HPDE6-E6E7 (cell line): ENCODE data around the gene TOGARAM1.

Experiments used
- DNase-seq: peaks from one replicate; pipeline ENCODE4 v3.0.0; 2011; ENCODE audit warnings: missing footprints; ENCODE audit errors: extremely low spot score

Gene TOGARAM1, protein sequence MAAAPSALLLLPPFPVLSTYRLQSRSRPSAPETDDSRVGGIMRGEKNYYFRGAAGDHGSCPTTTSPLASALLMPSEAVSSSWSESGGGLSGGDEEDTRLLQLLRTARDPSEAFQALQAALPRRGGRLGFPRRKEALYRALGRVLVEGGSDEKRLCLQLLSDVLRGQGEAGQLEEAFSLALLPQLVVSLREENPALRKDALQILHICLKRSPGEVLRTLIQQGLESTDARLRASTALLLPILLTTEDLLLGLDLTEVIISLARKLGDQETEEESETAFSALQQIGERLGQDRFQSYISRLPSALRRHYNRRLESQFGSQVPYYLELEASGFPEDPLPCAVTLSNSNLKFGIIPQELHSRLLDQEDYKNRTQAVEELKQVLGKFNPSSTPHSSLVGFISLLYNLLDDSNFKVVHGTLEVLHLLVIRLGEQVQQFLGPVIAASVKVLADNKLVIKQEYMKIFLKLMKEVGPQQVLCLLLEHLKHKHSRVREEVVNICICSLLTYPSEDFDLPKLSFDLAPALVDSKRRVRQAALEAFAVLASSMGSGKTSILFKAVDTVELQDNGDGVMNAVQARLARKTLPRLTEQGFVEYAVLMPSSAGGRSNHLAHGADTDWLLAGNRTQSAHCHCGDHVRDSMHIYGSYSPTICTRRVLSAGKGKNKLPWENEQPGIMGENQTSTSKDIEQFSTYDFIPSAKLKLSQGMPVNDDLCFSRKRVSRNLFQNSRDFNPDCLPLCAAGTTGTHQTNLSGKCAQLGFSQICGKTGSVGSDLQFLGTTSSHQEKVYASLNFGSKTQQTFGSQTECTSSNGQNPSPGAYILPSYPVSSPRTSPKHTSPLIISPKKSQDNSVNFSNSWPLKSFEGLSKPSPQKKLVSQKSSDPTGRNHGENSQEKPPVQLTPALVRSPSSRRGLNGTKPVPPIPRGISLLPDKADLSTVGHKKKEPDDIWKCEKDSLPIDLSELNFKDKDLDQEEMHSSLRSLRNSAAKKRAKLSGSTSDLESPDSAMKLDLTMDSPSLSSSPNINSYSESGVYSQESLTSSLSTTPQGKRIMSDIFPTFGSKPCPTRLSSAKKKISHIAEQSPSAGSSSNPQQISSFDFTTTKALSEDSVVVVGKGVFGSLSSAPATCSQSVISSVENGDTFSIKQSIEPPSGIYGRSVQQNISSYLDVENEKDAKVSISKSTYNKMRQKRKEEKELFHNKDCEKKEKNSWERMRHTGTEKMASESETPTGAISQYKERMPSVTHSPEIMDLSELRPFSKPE (N-terminal part only)

DNA sequence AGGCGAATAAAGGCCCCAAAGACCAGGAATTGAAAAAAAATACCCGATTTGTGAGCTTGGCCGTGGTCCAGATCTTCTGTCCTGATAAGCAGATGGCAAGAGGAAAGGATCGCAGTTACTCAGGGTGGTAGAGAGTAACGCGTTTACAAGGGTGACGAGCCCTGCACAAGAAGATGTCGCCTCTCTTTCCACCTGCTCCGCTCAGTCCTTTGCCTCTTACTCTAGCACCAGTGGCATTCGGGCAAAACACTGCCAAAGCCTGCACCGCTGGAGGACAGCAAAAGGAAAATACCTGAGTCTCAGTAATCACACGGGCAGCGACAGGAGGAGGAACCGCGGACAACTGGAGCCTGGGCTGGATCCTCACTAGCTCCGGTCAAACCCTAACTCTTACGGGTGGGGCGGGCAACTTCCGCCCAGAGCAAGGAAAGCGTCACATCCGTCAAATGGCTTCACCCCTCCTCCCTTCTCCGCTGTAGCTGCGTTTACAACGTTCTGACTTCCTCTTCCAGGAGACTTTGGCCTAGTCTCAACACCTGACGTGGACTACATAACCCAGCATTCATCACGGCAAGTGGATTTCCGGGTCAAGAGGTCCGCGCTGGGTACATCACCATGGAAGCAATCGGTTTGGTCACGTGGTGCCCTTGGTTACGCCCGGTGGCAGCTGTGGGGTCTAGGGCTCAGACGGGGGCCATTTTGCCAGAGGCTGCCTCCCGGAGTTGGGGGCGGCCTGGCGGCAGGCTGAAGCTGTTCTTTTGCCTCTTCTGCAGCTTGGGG lies at the start of gene TOGARAM1, which contains the start of gene KLHL28:
TOGARAM1 (plus strand) TSS at position 637 of the 780 bp plus-strand sequence. CDS start 232 bp downstream, outside the sequence.
KLHL28 (minus strand) TSS at position 394 of the 780 bp plus-strand sequence. CDS start 16,019 bp downstream, outside the sequence.
- DNase-seq = peak; percentile 95

DNA sequence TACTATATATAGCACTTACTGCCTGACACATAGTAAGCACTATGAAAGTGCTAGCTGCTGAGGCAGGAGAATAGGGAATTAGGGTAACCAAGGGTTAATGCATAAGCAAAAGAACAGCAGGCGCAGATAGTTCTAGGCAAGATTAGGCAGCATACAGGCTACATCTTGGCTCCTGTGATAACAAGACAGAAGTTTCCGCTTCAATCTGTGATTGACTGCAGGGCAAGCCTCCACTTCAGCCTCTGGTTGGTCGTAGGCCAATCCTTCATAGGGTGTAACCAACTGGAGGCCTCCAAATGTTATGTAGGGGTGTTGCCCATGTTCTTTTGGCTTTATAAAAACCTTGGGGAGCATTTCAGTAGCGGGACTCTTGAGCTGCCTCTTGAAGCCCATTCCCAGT lies 47.1 kb upstream of the TOGARAM1 start:
- DNase-seq = no peak

DNA sequence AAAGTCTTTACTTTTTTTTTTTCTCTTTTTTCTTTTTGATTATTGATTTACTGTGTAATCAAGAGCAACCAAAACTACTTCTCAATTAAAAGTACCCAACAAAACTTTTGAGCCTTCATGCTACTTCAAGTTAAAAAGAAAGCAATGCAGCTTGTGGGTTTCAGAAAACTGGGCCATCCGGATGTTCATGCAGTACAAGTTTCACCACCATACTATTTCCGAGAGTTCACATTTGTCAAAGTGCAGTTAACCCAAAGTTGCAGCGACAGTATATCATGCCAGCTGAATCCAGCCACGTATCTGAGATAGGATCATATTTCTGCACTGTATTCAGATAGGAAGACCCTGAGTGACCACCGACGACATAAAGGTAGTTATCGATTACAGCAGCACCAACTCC lies 33.2 kb upstream of the TOGARAM1 start:
- DNase-seq = no peak

DNA sequence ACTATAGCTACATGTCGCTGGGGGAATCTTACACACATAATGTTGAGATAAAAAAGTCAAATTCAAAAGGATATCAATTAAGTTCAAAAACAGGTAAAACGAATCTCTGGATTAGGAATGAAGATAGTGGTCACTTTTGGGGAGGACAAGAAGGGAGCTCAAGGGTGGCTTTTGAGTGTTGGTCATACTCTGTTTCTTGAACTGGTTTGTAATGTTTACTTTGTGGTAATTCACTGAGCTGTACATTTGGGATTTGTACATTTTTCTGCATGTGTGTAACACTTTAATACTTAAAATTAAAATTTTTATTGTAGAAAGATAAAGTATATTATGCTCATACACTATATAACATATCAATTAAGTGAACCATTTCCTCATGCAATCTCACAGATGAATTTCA lies 26.8 kb upstream of the TOGARAM1 start:
- DNase-seq = no peak

DNA sequence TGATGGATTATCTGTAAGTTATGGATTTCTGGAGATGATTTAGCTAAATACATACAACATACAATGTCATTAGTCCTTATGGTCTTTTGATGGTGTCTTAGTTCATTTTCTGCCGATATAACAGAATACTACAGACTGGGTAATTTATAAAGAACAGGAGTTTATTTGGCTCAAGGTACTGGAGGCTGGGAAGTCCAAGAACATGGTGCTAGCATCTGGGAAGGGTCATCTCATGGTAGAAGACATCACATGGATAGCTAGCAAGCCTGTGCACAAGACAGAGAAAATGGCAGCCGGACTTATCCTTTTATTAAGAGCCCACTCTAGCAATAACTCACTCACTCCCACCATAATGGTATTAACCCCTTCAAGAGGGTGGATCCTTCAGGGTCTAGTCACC lies 24.4 kb upstream of the TOGARAM1 start:
- DNase-seq = no peak

DNA sequence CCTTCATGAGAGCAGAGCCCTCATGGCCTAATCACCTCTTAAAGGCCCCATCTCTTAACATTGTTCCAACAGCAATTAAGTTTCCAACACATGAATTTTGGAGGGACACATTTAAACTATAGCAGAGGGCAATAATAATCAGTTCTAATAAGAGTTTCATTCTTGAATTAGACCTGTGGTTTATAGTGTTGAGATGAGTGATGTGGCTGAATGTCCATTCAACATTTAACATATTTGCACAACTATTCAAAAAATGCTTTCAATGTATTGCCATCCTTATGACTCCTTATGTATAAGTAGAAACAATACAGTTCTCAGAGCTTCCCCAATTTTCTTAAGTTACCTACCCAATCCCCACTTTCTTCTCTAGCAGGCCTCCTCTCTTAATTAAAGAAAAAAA lies 21.8 kb upstream of the TOGARAM1 start:
- DNase-seq = no peak

DNA sequence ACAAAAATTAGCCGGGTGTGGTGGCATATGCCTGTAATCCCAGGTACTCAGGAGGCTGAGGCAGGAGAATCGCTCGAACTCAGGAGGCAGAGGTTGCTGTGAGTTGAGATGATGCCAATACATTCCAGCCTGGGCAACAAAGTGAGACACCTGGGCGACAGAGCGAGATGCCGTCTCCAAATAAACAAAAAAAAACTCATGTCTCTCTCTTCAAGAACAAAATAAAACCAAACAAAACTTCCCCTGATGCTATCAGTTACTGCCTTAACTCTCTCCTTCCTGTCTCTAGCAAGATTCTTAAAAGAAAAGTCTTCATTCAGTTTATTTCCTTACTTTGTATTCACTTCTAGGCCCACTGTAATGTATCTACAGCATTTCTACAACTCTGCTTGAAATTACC lies 21.0 kb upstream of the TOGARAM1 start:
- no peak for DNase-seq

DNA sequence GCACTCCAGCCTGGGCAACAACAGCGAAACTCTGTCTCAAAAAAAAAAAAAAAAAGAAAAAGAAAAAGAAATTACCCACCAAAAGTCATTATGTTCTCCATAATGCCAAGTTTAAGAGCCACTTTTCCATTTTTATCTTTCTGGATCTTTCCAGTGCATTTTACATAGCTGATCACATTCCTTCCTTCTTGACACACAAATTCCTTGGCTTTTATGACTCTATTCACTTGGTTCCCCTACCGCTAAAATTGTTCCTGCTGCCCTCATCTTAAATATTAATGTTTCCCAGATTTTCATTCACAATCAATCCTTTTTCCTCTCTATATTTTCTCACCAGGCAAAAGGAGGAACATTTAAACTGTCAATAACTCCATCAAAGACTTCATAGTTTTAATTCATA lies 20.4 kb upstream of the TOGARAM1 start:
- no peak for DNase-seq

DNA sequence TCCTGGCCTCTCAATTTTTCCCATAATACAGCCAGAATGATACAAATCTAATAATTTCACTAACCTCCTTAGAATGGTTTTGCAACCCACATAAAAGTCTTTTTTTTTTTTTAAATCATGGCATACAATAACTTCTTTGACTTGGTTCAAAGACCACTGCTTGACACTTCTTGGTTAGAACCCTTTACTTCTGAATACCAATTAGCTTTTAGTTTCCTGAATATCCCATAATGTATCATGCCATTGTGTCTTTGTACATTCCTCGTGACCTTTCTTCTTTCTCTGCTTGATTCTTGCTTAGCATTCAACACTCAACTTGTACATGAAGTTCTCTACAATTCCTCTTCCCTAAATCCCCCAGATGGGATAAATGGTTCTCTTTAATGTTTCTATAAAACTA lies 19.6 kb upstream of the TOGARAM1 start:
- no peak for DNase-seq

DNA sequence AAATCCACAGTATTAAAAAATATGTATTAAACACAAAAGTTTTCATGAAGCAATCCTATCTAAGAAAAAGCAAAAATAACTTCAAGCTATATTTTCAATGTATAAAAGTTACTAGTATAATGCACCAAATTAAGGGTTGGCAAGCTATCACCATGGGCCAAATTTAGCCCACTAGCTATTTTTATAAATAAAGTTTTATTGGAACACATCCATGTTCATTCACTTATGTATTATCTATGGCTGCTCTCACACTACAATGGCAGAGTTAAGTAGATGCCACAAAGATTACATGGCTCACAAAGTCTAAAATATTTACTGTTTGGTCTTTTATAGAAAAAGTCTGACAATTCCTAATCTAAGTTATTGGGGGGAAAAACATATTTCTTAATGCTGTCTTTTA lies 17.9 kb upstream of the TOGARAM1 start:
- DNase-seq = no peak

DNA sequence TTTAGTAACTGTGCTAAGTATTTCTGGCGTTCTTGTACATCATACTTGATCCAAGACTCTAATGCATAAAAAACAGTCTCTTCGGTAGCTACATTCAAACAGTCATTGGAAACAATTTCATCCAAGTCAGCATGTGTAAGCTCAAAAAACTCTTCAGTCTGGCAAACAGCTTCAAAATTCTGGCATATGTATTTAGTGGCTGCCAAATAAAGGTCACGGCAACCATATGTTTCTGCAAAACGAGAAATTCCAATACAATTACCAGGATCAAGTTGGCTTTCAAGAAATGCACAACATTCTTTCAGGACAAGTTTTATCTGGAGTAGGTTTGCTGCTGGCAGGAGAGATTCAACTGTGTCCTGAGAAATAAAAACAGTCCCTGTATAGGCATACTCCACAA lies 16.7 kb upstream of the TOGARAM1 start:
- no peak for DNase-seq

DNA sequence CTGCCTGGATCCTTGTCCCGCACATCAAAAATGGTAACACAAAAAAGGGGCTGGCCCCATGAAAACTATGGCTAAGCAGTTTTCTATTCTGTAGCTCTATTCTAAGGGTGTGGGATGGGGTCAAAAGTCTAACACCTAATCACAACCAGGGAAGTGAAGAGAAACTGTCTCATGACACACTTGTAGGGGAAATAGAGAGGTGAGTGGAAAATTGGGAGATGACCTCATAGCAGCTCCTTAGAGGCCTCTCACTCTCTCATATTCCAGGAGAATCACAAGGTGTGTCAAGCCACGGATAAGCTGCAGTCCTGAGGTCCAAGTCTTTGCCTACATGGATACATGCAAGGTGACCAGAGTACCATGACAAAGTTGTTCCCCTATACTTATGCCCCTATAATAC lies 10.9 kb upstream of the TOGARAM1 start:
- no peak for DNase-seq

DNA sequence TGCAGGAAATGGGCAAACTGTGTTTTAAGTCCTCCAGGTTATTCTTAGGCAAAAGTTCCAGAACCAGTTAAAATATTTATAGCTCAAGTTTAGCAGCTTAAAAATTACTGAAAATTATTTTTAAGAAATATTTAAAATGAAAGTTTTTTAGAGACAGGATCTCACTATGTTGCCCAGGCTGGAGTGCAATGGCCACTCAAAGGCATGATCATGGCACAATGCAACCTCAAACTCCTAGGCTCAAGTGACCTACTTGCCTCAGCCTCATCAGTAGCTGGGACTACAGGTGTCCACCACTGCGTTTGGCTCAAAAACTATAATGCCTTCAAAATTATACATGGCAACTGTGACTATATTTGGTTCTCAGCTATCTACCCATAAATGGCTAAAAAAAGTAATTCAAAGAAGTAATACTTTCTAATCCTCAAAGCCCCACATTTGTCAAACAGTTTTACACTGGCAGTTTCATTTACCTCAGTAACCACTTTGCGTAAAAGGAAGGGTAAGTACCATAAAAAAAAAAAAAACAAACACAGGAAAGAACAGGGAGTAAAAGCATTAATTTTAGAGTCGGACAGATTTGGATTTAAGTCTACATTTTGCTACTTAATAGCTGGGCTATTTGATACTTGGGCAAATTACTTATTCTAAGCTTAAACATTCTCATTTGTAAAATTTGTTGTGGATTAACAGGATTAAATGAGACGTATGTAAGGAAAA lies 9.4 kb upstream of the TOGARAM1 start:
- DNase-seq = no peak

DNA sequence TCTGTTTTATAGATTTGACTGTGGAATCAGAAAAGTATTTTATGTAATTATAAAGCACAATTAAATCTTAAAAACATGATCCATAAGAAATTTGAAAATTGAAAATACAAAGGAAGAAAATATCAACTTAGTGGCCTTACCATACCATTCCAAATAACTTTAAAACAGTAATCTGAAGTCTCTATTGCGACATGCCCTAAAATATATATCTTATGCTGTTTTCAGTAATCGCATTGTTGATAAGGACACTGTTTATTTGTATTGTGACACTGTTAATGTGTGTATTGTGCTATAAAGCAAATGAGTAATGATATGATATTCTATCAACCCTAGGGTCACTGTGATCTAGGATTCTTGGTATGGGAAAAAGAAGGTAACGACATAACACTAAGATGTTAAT lies 7.2 kb upstream of the TOGARAM1 start:
- no peak for DNase-seq

DNA sequence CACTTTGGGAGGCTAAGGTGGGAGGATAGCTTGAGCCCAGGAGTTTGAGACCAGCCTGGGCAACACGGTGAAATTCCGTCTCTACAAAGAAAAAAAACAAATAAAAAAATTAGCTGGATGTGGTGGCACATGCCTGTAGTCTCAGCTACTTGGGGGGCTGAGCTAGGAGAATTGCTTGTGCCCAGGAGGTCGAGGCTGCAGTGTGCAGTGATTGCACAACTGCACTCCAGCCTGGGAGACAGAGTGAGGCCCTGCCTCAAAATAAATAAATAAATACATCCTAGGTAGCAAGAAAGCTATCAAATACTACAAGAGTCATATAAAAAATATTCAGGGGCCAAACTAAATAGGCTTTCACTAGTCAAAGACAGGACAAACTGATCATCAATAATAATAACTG lies 6.5 kb upstream of the TOGARAM1 start:
- no peak for DNase-seq

DNA sequence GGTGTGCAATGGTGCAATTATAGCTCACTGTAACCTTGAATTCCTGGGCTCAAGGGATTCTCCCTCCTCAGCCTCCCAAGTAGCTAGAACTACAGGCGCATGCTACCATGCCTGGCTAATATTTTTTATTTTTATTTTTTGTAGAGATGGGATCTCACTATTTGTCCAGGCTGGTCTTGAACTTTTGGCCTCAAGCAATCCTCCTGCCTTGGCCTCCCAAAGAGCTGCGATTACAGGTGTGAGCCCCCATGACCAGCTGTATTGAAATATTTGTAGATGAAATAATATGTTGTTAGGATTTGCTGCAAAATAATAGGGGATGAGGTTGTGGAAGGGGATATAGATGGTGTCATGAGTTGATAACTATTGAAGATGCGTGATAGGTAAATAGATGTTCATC lies 5.1 kb upstream of the TOGARAM1 start:
- DNase-seq = no peak

DNA sequence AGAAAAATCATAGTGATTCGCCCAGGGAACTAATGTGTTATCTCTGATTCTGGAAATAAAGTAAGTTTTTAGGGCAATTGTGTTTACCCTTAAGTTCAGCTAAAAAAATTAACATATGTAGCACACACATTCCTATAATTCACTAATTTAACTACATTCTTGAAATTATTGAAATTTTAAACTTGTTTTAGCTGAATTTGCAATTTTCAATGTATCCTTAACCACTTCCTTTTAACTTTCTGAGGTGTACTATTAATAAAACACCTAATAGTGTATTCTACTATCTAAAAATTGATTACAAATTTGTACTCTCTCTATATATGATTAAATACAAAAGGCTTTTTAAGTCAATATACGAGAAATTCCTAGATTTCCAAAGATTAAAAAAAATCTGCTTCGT lies 2.5 kb upstream of the TOGARAM1 start:
- DNase-seq = no peak

DNA sequence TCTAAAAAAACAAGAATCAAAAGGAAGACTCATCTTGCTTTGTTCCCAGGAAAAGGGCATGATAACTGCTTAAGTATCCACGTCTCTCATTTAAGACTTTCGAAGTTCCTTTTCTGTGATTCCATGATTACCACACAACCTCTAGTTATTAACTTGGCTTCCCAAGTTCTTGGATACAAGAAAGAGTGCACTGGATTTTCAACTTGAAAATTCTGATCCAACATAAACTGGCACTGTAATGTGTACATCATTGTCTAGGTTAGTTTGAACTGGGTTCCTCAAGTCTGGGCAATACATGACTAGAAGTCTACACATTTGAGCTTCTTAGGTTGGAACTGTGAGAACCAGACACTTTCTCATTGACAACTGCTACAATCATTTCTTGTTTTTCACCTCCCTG lies 1.8 kb upstream of the TOGARAM1 start:
- DNase-seq = no peak

DNA sequence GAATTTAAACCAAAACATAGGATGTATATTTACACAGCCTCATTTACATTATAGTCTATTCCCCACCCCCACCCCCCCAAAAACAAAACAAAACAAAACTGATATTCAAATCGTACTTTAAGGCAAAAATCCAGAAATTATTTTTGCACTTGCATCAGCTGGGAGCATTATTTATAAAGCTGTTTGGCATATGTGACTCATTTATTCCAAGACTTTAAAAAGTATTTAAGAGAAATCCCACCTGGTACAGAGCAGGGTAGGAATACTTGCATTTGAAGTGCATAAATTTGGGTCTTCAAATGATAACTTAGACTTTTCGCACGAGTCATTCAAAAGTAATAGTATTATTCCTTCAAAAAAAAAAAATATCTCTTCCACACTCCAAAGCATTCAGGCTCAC lies 1.3 kb upstream of the TOGARAM1 start:
- DNase-seq = no peak

DNA sequence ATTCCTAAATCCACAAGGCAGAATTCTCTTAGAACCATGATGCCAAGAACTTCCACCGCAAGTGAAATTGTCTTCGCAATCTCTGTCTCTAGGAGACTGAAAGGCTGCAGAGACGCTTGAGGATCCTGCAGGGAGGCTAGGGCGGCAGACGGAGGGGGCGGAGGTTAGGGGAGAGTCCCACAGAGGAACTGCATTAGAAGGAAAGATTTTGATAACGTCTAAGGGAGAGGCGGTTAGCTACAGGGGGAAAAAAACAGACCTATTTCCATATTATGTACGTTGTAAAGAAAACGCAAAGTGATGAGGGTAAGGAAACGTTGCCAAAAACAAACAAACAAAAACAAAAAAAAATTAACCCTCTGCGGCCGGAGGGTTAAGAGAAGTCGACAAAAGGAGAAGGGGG lies 838 bp upstream of the TOGARAM1 start:
- DNase-seq = no peak
